ENCODE data around the gene RNU6-8.

Gene RNU6-8

DNA sequence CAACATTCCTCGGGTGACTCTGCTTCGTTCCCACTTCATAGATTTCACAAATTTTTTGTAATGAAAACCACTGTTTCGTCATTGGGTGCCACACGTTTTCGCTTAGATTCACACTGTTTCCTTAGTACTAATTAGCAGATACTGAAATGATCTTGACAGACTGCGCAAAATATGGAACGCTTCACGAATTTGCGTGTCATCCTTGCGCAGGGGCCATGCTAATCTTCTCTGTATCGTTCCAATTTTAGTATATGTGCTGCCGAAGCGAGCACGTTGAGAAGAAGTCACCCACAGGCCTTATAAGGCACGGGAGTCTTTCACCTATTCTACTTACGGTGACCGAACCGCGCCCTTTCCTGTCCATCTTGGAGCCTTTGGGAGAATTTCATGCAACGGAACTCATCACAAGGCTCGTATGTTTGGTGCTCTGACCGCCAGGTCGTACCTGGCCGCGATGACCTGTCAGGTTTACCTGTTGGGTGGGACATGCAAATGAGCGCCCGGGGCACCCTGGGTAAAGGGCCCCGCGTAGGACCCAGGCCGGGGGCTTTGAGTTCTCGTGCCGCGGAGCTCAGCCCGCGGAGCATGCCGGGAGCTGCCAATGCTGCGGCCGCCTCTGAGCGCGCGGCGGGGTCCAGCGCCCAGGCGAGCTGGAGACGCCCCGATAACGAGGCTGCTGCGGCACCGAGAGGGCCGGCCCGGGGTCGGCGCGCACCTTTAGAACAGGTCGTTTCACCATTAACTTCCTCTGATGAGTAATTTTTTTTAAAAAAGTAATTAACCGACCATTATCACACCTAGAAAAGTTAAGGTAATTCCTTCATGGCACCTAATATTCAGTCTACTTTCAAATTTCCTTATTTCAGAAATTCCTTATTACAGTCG, at the start of gene RNU6-8:
Gene RNU6-8, minus strand, starts transcription at position 272 of the 885 bp plus-strand sequence.
- DNase-seq = peak; percentile 57

DNA sequence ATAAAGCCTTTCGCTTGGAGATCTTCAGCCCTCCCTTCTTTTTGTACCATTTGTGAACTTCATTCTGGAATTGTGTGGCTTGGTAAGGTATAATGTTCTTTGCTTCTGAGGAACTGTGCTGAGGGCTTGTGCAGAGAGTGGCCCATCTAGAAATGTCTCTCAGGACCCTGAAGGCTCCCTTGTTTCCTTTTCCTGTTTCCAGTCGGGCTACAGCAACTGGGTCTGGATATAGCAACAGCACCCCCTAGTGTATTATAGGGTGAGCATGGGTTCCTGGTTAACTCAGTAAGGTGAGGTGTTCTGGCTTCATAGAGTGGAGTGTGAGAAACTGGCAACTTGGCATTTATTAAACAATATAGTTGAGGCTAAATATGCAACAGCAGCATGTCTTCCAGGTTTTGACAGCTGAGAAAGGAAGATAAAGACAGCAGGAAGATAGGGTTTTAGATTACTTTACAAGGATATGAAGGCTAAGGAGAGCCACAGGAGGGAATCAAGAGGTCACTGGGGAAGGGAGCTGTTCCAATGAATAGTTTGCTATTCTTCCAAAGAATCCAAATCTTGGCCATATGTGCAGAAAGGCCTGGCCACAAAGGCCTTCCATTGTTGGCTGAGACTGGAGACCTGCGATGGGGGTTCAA, 49.1 kb upstream of the RNU6-8 start:
- peak; percentile 64 for DNase-seq

DNA sequence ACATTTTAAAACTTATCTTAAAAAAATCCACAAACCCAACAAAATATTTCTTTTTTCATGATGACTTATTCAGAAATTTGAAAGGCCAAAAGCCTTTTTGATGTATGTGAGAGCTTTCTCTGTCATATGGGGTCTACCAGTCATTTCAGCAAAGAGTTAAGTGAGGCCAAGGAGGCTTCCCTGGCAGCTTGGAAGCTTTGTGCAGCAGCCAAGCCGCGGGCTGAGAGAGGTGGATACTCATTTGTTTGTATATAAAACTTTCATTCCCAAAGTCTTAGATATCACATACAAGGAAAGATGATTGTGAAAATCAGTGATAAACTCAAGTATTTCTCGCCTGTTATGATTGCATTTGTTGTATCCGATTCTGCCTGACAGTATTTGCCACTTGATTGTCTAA, 48.5 kb upstream of the RNU6-8 start:
- DNase-seq = no peak

DNA sequence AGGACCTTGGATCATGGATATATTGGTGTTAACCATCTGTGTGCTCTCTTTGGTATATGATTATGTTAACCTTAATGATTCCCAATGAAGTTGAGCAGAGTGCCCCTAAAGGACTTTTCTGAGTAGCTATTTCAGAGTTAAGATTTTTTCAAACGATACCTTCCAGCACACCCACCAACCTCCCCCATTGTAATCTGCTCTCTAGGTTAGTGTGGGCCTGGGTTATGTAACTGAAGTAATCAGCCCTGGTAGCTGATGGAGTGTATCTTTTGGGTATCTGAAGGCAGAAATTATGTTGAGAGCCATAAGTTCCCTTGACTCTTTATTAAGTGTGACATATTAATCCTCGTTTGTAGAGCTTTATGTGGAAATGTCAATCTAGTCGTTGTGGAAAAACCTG, 47.6 kb upstream of the RNU6-8 start:
- no peak for DNase-seq

DNA sequence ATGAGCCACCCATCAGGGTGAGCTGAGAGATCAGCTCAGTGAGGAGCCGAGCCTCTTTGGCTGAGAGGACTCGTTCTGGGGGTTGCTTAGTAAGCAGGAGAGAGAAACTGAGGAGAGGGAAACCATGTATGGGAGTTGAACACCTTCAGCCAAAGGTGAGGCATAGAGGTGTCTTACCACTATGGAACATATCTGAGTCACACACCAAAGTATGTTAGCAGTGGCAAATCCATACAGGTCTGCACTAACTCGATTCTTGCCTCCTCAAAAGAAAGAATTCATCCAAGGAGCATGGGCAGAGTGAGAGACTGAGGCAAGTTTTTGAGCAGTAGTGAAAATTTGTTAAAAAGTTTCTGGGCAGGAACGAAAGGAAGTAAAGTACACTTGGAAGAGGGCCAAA, 46.7 kb upstream of the RNU6-8 start:
- no peak for DNase-seq

DNA sequence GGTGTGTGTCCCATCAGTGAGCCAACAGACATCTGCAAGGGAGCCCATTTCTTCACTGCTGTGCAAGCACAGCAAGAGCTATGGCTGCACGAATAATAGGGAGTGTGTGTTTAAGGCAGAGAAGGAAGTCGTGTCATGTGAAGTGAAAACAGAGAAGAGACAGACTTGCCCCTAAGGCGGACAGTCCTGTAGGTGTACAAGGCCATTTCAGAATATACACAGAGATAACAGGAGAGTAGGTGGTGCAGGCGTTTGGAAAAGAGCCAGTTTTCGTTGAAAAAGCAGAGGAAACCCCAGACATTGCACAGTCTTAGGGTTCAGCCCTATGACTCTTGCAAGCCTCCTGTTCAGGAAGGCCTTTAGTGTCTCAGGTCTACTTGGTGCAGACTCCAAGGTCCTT, 46.3 kb upstream of the RNU6-8 start:
- DNase-seq = no peak

DNA sequence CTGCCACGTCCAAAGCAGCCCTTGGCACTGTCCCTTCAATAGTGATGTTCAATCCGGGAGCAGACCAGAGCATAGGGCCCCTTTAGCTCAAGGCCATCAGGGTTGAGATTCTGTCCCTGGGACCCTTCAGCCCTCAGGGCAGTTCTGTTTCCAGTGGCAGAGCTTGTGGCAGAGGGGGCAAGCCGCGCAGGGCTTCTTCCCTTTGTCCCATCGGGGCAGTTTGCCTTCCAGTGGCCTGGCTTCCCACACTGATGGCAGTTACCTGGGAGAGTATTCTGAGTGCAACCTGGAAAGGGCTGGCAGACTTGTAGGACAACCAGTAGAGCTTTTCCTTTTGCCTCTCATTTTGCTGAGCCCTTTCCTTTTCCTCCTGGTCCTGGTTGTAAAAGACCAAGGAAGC, 43.7 kb upstream of the RNU6-8 start:
- no peak for DNase-seq

DNA sequence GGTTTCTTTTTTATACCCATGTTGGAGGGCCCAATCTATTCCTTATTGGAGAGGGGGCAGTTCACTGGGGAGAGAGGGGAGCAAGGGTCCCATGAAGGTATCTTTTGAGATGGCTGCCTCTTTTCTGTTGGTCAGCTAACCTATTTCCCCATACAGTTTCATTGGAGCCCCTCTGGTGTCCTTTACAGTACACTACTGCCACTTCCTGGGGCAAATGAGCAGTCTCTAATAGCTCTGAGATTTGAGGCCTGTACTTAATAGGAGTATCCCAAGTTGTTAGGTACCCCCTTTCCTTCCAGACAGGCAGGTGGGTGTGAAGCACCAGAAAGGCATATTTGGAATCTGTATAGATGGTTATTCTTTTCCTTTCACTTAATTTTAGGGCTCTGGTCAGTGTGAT, 41.3 kb upstream of the RNU6-8 start:
- DNase-seq = peak; percentile 2

DNA sequence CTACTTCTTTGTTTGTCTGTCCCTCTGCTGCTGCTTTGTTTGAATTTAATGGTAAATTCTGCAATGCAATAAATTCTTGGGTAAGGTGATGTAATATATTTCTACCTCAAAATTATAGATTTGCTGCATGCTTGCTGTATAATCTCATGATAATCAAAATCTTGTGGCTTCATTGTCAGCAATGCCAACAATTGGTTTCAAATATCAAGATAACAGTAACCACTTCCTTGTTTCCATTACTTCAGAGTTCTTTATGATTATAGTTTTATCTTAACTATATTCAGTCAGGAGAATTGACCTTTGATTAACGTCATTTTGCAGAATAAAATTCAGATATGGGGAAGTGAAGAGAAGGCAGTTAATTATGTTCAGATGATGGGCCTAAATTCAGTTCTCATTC, 30.2 kb upstream of the RNU6-8 start:
- DNase-seq = no peak

DNA sequence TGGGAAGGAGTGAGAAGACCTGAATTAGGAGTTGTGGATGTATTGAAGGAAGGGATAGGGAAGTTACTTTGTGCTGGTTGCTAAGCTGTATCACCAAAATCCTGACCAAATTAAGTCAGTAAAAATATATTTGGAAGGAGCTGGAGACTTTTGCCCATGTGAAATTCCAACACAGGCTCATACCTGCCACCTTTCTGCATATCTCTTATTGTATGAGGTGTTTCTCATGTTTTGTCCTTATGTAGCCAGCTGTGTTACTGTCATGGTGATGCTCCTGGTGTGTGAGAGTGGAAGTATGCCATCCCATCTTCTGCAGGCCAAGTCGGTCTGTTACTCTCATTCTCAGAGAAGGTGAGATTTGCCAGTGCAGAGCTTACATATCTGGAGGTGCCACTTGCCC, 29.4 kb upstream of the RNU6-8 start:
- DNase-seq = no peak

DNA sequence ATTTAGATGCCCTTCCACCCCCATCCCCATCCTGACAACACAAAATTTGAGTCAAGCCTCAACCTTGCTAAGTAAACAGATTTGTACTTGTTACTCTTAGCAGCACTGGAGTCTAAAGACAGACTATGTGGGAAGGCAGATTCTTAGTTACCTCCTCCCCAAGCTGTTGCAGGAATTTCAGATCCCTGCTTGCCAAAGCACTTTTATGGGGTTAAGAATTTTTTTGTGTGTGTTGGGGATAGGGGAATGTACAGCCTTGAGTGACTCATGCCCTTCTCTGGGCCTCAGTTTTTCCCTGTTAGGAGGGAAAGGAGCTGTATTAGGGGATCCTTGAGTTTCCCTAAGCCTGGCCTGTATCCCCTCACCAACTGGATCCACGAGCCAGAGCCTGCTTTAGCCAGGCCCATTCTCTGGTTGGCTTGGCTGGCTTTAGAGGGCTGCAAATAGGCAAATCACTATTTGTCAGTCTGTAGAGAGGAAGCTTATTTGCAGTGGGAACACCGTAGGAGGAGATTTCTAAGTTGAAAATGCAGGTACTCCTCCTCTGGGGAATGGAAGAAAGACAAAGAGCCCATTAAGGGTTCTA, 27.7 kb upstream of the RNU6-8 start:
- DNase-seq = no peak

DNA sequence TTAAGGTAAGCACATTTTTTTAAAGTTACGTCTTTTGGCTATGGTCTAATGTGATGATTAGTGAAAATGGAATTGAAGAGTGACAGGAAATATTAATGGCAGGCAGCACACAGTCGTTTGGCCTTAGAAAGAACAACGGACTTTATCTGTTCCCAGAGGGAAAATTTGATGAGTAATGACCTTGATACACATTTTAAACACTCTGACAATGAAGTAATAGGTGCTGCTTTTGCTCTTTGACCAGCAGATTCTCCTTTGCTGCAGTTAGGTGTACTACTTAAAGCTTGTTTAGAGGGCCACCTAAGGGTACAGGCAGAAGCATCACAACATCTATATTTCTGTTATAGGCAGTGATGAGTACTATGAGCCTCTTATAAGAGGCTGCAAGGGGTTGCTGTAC, 27.1 kb upstream of the RNU6-8 start:
- no peak for DNase-seq

DNA sequence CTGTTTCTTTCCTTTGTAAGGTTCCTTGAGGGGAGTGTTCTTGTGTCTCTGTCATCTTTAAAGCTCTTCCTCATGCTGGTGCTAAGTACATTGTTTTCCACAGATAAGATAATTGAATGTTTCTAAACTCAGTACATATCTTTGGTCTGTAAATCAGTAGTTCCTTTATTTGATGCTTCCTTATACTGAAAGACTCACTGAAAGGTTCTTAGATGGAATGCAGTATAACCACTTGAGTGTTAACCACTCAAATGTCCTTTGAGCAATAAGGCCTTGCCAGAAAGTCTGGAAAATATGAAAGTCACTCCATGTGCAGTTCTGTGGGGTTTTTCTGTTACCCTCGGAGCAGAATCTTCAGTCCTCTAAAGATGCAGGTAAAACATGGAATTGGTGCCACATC, 23.0 kb upstream of the RNU6-8 start:
- DNase-seq = no peak

DNA sequence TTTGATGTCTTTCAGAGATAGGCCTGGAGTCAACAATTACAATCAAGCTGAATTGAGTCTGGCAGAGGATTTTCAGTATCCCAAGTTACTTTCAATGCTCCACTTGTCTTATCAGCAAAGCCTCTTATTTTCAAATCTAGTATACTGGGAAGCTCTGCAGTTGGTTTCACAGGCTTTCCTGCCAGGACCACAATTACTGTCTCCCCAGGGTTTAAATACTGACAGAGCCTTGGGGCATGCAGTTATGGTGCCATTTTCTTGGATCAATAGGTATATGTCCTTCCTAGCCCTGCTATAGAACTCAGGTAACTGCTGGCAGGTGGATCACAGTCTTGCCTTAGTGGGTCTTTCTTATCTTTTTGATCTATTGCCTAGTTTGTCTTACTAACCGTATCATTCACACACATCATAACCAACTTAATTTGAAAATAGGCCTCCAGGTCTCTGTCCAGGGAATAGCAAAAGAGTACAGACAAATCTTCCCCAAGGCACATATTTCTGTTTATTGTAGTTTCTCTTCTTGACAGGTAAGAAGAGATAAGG, 22.4 kb upstream of the RNU6-8 start:
- no peak for DNase-seq

DNA sequence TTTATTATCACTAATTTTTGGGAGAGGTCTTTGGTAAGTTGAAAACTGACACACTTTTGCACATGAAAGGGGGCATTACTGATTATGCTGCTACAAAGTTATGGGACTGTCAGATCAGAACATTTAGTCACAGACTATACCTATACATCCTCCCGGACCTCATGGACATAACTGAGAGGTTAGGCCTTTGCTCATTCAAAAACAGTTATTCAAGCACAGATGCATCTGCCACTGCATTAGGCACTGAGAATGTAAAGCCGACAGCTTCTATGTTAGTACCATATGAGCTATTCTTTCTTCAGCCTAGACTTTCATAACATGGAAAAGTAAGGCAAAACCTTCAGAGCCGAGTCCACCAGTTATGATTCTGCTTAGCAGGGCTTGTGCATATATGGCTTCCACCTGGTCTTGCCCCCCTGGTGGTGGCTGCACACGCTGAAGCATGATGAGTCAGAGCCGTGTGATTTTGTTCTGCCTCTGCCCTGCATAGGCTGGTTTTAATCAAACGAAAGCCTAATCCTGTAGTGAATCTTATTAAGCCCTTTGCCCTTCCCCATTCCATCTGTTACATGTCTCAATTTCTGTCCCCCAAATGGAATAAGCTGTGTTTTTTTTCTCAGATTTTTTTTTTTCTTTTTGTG, 21.8 kb upstream of the RNU6-8 start:
- no peak for DNase-seq

DNA sequence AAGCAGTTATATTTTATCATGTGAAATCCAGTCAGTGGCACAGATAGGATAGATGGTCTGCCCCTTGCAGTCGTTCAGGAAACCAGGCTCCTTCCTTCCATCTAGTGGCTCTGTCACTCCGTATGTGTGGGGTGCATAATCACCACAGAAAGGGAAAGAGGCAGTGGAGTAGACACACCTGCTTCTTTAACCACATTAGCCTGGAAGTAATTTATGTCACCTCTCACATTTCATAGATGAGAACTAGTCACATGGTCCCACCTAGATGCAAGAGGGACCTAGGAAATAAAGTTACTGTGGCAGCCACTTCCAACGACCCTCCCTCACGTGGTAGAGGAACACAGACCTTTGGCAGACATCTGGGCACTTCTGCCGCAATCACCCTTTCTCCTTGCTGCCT, 14.2 kb upstream of the RNU6-8 start:
- DNase-seq = no peak

DNA sequence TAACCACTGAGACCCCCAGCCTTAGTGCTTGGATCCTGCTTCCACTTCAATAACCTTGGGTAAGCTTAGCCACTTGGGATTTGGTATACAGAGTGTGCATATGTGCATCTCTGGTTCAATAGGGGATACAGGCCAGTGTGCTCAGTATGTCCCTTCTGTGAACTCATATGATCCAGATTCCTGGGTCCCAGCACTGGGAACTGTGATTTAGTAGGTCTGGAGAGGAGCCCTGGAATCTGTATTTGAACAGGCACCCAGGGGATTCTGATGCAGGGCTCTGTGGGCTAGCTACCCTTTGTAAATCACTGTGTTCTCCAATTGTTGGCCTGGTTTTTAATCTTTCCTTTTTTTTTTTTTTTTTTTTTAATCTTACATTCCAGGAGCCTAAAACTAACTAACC, 9.8 kb upstream of the RNU6-8 start:
- no peak for DNase-seq

DNA sequence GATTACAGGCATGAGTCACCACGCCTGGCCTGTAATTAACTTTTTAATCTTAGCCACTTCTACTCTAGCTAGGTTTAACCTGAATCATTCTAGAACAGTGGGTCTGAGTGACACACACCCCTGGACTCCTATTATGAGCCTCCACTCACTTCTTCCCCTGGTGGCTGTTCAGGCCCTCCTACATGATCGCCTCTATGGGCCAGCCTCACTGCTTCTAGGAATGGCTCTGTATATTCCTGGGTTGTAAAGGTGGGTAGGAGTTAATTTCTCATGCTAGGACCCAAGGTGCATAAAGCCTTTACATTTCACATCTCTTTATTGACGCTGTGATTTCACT, 8.0 kb upstream of the RNU6-8 start:
- no peak for DNase-seq

DNA sequence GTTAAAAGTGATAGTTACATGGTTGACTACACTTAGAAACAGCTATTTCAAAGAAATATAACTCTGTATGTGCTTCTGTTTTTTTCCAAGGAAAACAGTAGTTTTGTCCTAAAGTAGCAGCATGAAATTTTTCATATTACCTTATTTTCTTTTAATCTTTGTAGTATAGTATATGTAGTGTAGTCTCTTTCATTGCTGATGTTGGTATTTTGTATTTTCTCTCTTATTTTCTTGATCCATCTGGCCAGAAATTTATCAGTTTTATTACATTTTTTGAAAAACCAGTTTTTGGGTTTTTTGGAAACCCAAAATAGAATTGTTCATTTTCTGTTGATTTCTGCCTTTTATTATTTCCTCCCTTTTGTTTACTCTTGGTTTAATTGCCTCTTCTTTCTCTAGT, 6.4 kb upstream of the RNU6-8 start:
- DNase-seq = no peak

DNA sequence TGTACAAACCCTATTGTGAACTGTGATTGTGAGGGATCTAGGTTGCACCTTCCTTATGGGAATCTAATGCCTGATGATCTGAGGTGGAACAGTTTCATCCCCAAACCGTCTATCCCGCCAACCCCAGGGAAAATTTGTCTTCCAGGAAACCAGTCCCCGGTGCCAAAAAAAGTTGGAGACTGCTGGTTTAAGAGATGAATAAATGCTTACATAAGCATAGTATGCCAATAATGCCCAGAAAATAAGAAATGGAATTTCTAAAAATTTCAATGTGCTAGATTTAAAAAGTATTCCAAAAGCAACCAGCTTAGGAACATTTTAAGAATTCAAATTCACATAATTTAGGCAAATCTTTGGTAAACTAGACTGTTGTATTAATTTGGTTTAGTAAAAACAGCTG, 5.4 kb upstream of the RNU6-8 start:
- no peak for DNase-seq

DNA sequence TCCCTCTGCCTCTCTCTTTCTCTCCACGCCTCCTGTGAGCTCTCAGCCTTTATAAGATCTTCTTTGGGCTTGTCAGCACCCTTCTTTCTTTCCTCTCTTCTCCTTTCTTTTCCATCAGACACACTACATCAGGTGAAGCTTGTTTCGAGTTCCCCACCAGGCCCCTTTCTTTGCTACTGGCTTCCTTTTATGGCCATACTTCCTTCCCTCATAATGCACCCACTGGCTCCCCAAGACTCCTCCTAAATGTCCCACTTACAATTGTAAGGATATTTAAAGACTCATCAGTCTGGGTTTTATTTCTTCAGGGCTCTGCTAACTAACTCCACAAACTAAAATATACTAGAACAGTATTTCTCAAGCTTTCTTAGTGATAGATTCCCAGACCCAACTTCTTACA, 3.5 kb upstream of the RNU6-8 start:
- DNase-seq = no peak

DNA sequence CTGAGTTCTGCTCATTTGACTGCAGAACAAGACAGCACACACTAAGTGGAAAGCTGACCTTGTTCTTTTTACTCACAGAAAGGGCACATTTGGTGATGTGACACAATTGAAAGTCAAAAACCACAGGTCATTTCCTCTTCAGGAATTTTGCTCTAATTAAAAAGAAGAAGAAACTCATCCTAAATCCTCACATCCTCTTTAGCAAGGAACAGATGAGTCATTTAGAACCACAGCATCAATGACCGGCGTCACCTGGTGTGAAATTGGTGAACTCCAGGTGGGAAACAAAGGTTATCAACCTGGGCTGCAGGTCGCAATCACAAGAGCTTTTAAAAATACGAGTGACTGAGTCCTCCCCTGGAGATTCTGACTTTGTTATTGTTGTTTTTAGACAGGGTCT, 2.9 kb upstream of the RNU6-8 start:
- peak; percentile 57 for DNase-seq

DNA sequence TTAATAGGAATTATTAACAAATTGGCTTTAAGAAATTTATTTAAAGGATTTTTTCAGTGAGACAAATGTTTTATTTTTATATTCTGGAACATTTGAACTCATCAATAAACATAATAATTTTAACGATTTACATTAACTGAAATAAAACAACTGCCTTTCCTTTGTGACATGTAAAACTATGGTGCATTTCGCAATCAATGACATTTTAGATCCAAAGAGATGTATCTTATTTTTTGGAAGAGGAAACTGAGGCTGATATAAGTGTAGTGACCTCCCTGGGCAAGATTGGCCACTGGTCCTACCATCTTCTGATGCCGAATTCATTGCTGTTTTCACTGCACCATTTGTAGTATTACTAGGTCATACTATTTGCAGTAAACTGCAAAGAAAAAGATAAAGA, 2.5 kb upstream of the RNU6-8 start:
- DNase-seq = no peak

DNA sequence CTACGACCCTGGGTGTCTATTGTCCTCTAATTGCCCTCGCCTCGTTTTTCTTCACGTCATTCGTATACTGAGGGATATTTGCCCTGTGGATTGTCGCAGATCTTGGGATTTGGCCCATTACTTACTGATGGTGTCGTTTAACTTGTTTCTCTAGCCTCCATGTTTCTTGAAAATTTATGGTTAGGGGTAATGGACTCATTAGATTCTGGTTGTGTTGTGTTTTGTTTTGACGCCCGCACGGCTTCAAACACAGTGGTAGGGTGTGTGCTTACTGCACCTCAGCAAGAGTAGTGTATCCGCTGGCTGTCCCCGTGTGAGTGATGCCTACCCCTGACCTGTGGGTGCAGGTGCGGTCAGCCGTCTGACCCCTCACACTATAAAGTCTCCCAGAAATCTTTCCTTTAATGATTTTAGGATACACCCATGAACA, 874 bp upstream of the RNU6-8 start:
- DNase-seq = no peak

All from inflammatory macrophage treated with lipopolysaccharide for 4 hours (primary cell).